GM06990 (cell line): ENCODE results near the gene JARID2.

ENCODE experiments used
- DNase-seq: peaks from one replicate; pipeline ENCODE4 v3.0.0-alpha.2; 2011; ENCODE audit not compliant: insufficient read length; ENCODE audit errors: extremely low read depth
- H3K27me3 ChIP-seq: replicated peaks from 2 replicates; pipeline ENCODE4 v1.6.0; 2011; ENCODE audit warnings: low read length; ENCODE audit not compliant: control insufficient read depth, insufficient read depth
- H3K36me3 ChIP-seq: 2 replicates; pipeline ENCODE4 v1.5.1; 2011; ENCODE audit warnings: low read length; ENCODE audit not compliant: control insufficient read depth, insufficient read depth
- H3K4me3 ChIP-seq: replicated peaks from 2 replicates; pipeline ENCODE4 v1.5.1; 2011; ENCODE audit warnings: low read depth, mild to moderate bottlenecking, control low read depth, low read length
- CTCF ChIP-seq: IDR thresholded peaks from 2 replicates; pipeline ENCODE4 v1.5.1; 2011; ENCODE audit warnings: low read length, control low read depth, mild to moderate bottlenecking, inconsistent platforms; ENCODE audit not compliant: insufficient read depth, poor library complexity, severe bottlenecking

The JARID2 gene

GRCh38 chr6:15517600-15517999 lies 271.7 kb downstream of the JARID2 start:
- no peak for DNase-seq
- TF ChIP-seq CTCF, result no peak

GRCh38 chr6:15518057-15518456 lies 272.2 kb downstream of the JARID2 start:
- no peak for DNase-seq
- Histone ChIP-seq H3K27me3 (no peaks in the 10 kb centered on the region), H3K36me3 (peaks cover 23% of the 10 kb centered on the region), H3K4me3 (no peak overlapping the region)
- TF ChIP-seq CTCF, result no peak

More at GRCh38 chr6:15517600-15517999, 271.7 kb downstream of the JARID2 start:
- Histone ChIP-seq H3K36me3 (peaks cover 22% of the 10 kb centered on the region), H3K4me3 (no peak overlapping the region), H3K27me3 (no peaks in the 10 kb centered on the region)

DNA sequence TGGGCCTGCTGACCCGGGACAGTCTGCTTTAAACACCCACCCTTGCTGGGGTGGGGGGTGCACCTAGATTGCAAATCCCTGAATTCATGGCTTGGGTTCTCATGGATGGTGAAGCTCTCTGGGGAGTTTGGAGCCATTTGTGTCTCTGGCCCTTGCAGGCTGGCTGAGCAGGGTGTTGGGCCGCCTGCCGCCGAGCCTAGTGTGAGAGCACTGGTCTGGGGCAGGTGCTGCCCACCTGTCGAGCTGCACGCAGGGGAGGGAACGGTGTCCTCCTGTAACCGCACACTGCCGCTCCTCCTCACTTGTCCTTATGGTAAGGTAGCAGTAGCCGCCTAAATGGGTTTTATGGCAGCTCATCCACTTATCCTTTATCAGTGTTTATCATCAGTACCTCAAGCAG lies 273.0 kb downstream of the JARID2 start:
- H3K36me3 ChIP-seq, result peaks cover 25% of the 10 kb centered on the region
- no peak for DNase-seq
- no peak for TF ChIP-seq CTCF
- H3K4me3 ChIP-seq, result no peak overlapping the region
- no peaks in the 10 kb centered on the region for H3K27me3 ChIP-seq

GRCh38 chr6:15519681-15520080 lies 273.8 kb downstream of the JARID2 start:
- H3K27me3 ChIP-seq, result no peaks in the 10 kb centered on the region
- peaks cover 25% of the 10 kb centered on the region for H3K36me3 ChIP-seq
- no peak for DNase-seq
- H3K4me3 ChIP-seq, result no peak overlapping the region
- no peak for TF ChIP-seq CTCF

DNA sequence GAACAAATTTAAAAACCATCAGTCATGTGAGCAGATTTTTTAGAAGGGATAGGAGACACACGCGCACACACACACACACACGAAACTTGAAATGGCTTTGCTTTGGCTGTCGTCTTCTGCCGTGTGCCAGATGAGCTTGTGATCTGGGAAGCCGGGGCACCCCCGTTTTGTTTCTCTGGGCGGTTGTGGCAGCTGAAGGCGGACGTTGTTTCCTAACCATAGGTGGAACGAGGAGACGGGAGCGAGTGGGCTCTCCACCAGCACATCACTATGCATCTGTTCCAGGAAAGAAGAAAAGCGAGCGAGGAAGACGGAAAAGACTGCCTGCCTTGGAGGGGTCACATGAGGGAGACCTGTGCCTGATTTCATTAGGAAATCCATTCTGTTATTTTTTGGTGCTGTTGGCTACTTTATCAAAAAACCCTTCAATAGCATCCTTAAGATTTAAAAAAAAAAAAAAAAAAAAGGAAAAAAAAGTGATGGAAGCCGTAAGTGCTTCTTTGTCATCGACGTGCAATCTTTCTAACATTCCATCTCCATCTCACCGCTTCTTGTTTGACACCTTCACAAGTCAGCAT lies 274.8 kb downstream of the JARID2 start:
- Histone ChIP-seq H3K27me3 (no peaks in the 10 kb centered on the region), H3K4me3 (no peak overlapping the region), H3K36me3 (peaks cover 25% of the 10 kb centered on the region)
- DNase-seq, result no peak
- TF ChIP-seq CTCF, result no peak

- H3K27me3 ChIP-seq, result no peaks in the 10 kb centered on the region
- peaks cover 24% of the 10 kb centered on the region for H3K36me3 ChIP-seq
- TF ChIP-seq CTCF, result no peak
- H3K4me3 ChIP-seq, result no peak overlapping the region
- no peak for DNase-seq
Measured at GRCh38 chr6:15521582-15521981, 275.7 kb downstream of the JARID2 start.
